Measurements from ENCODE around the gene CCT8.
"Not testable (repeated sequence)": the region's sequence is repeated elsewhere in the genome, so short reads cannot be mapped to it uniquely, and the experiment has no call there.

Gene CCT8

DNA sequence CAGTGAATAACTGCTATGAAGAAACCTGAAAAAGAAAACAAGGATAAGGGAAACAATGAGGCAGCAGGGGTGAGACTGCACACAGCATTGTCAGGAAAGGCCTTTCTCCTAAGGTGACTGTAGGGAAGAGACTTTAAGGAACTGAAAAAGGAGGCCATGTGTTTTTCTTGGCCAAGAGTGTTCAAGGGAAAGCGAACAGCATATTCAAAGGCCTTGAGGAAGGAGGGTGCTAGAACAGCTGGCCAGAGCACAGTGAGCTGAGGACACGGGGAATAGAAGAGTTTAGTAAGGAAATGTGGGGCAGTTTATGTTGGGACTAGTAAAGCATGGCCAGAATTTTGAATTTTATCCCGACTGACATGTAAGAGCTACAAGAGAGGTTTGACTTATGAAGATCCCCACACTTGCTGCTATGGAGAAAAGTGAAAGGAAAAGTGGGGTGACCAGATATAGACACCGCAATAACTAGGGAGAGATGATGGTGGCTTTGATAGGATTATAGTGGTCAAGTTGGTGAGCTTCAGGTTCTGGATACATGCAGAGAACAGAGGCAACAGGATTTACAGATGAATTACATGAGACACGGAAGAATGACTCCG is 55.7 kb downstream of the CCT8 start:
- DNase-seq (ENCODE audit: low spot score), result no peak

DNA sequence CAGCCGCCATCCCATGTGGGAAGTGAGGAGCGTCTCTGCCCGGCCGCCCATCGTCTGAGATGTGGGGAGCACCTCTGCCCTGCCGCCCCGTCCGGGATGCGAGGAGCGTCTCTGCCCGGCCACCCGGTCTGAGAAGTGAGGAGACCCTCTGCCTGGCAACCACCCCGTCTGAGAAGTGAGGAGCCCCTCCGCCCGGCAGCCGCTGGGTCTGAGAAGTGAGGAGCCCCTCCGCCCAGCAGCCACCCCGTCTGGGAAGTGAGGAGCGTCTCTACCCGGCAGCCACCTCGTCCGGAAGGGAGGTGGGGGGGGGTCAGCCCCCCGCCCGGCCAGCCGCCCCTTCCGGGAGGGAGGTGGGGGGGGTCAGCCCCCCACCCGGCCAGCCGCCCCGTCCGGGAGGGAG is 62.2 kb downstream of the CCT8 start:
- DNase-seq (ENCODE audit: low spot score), result not testable (repeated sequence)

DNA sequence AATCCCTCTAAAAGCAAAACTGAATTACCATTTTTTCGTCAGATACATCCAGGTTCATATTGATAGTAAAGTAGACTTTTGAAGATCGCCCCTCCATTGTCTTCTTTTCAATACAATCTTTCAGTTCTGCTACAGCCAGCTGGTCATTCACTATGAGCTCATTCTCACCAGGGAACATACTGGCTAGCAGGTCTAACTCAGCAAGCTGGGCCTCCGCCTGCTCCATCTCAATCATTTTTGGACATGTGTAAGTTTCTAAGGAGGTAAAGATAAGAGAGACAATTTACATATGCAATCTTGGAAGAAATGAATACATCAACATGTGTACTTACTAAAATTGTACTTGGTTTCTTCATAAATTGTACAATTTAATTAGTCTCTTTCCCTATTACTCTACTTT is 65.1 kb downstream of the CCT8 start:
- no peak for DNase-seq (ENCODE audit: low spot score)

DNA sequence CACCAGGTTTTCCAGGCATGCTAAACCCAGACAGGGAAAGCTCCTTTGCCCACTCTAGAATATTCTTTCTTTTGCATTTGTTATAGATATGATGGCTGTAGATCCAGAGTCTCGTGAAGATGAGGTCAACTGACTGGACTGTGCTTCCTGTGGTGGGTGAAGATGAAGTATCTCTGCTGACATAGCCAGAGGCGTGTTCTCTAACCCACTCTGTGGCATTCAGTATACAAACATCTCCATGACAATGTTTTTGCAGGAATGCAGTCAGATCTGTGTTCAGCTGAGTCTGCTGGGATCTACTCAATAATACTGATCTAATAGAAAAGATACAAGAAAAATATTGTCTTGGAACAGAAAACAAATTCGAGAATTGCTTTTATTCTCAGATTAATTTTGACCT is 65.6 kb downstream of the CCT8 start:
- no peak for DNase-seq (ENCODE audit: low spot score)

DNA sequence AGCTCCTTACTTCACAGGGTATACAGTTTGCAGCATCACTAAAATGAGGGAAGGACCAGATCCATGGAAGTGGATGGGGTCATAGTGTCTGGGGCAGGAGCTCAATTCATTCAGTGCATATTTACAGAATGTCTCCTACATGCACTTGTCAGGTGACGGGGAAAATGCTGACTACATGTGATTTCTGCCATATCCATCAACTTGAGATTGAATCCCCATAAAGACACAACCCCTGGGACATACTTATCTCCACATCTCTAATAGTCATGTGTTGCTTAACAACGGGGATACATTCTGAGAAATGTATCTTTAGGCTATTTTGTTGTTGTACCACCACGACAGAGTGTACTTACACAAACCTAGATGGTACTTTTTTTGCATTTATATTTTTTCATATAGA is 66.3 kb downstream of the CCT8 start:
- DNase-seq (ENCODE audit: low spot score), result no peak
